SU-DHL-6 (cell line): ENCODE results near the gene PHIP.

Experiments used
- H2AFZ ChIP-seq: fragments of 200-600 bp; sonication (generic); 2 replicates; pipeline ENCODE4 v1.6.1; 2014; ENCODE audit warnings: low read depth, mild to moderate bottlenecking, moderate library complexity, mixed read lengths, antibody characterized with exemption, low read length; ENCODE audit not compliant: severe bottlenecking
- H3F3A ChIP-seq: fragments of 200-600 bp; shearing (Covaris generic); 2 replicates; pipeline ENCODE4 v1.6.0; 2016; ENCODE audit warnings: antibody characterized with exemption, mild to moderate bottlenecking; ENCODE audit not compliant: insufficient read depth
- H3K27ac ChIP-seq: fragments of 200-600 bp; sonication (generic); 2 replicates; pipeline ENCODE4 v1.5.1; 2016; ENCODE audit warnings: low read depth, mild to moderate bottlenecking, low read length, moderate library complexity, mixed read lengths
- H3K27me3 ChIP-seq: fragments of 200-600 bp; sonication (generic), shearing (Covaris generic); 2 replicates; pipeline ENCODE4 v1.6.0; 2014; ENCODE audit warnings: mild to moderate bottlenecking, low read length
- H3K36me3 ChIP-seq: fragments of 200-600 bp; sonication (generic); 2 replicates; pipeline ENCODE4 v1.6.1; 2014; ENCODE audit warnings: mild to moderate bottlenecking, low read length, mixed read lengths
- H3K4me2 ChIP-seq: fragments of 300-600, 200-600 bp; shearing (Covaris generic), sonication (generic); 2 replicates; pipeline ENCODE4 v1.6.0; 2014; ENCODE audit warnings: low read length, low read depth, mild to moderate bottlenecking; ENCODE audit not compliant: poor library complexity, severe bottlenecking
- H3K4me3 ChIP-seq: fragments of 200-600 bp; sonication (generic); 2 replicates; pipeline ENCODE4 v1.5.1; 2014; ENCODE audit warnings: antibody characterized with exemption, low read length, mild to moderate bottlenecking, mixed read lengths; ENCODE audit not compliant: insufficient read depth, poor library complexity, severe bottlenecking
- H3K79me2 ChIP-seq: fragments of 200-600 bp; sonication (generic); 2 replicates; pipeline ENCODE4 v1.6.1; 2014; ENCODE audit warnings: mild to moderate bottlenecking, low read length, moderate library complexity; ENCODE audit not compliant: insufficient read depth
- H3K9ac ChIP-seq: fragments of 200-600 bp; sonication (generic); 2 replicates; pipeline ENCODE4 v1.7.0; 2014; ENCODE audit warnings: mild to moderate bottlenecking, low read length
- H3K9me2 ChIP-seq: fragments of 200-600 bp; sonication (generic); replicated peaks from 2 replicates; pipeline ENCODE4 v1.6.1; 2014; ENCODE audit warnings: low read length; ENCODE audit not compliant: insufficient read depth
- H3K9me3 ChIP-seq: fragments of 200-600 bp; sonication (generic); 2 replicates; pipeline ENCODE4 v1.6.1; 2014; ENCODE audit warnings: low read length, mixed read lengths; ENCODE audit not compliant: insufficient read depth
- H4K20me1 ChIP-seq: fragments of 200-600 bp; sonication (generic); 2 replicates; pipeline ENCODE4 v1.6.1; 2014; ENCODE audit warnings: low read depth, mild to moderate bottlenecking, antibody characterized with exemption, low read length, moderate library complexity, mixed read lengths
- CTCF ChIP-seq: fragments of 200-600 bp; sonication (generic); IDR thresholded peaks from one replicate; pipeline ENCODE4 v1.5.1; 2017; ENCODE audit warnings: antibody characterized with exemption, mild to moderate bottlenecking, low read length, moderate library complexity; ENCODE audit not compliant: insufficient read depth, poor library complexity, severe bottlenecking
- EZH2phosphoT487 ChIP-seq: fragments of 200-600 bp; sonication (generic), shearing (Covaris generic); conservative IDR thresholded peaks from 2 replicates; pipeline ENCODE4 v1.6.1; 2018; ENCODE audit warnings: mild to moderate bottlenecking, antibody characterized with exemption, low read length, moderate library complexity, mixed read lengths

The PHIP gene

DNA sequence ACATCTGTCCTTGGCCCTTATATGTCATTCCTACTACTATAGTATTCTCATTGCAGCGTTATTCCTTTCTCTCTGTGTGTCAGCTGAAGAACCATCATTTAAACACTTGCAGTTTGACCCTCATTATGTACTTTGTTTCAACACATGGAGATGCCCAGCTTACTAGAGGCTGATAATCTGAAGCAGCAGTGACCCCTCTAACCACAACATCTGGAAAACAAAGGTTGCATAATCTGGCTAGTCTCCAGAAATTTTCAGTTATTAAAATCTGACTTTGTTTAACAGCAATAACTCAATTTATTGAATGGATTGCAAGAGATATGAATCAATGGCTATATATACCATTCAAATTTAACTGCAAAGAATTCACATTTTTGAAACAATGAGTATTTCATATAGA lies 6.6 kb upstream of the PHIP start:
- no peaks in the 10 kb centered on the region for H4K20me1 ChIP-seq
- no peak overlapping the region for H2AFZ ChIP-seq
- H3K27me3 ChIP-seq: no peaks in the 10 kb centered on the region
- H3K9ac ChIP-seq: no peak overlapping the region
- no peaks in the 10 kb centered on the region for H3F3A ChIP-seq
- H3K36me3 ChIP-seq: no peaks in the 10 kb centered on the region
- no peak overlapping the region for H3K4me3 ChIP-seq
- H3K4me2 ChIP-seq: no peak overlapping the region
- no peaks in the 10 kb centered on the region for H3K79me2 ChIP-seq
- no peaks in the 10 kb centered on the region for H3K9me3 ChIP-seq
- no peak for TF ChIP-seq CTCF
- no peak for TF ChIP-seq EZH2phosphoT487
- no peaks in the 10 kb centered on the region for H3K9me2 ChIP-seq
- H3K27ac ChIP-seq: no peak overlapping the region

DNA sequence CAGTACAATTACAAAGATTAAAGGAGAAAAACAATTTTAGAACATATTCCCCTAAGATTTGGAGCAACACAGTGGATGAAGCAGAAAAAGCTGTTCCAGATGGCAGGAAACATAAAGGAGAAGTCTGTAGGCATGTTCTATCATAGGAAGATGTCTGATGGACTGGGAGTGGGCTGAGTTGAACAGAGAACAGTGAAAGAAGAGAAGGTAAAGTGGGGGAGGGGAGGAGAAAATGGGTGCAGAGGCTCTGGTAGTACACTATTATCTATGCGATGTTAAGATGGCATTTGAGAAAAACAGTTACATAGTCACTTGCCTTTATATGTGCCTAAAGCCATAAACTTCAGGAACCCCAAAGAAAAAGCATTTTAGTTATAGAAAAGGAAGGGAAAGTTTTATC lies 4.2 kb upstream of the PHIP start:
- H3K9me3 ChIP-seq: no peaks in the 10 kb centered on the region
- H3K9ac ChIP-seq: no peak overlapping the region
- no peak overlapping the region for H3K4me3 ChIP-seq
- H3K36me3 ChIP-seq: no peaks in the 10 kb centered on the region
- H2AFZ ChIP-seq: no peak overlapping the region
- TF ChIP-seq EZH2phosphoT487: no peak
- TF ChIP-seq CTCF: no peak
- no peaks in the 10 kb centered on the region for H3K27me3 ChIP-seq
- no peaks in the 10 kb centered on the region for H3F3A ChIP-seq
- H3K27ac ChIP-seq: no peak overlapping the region
- H3K9me2 ChIP-seq: no peaks in the 10 kb centered on the region
- H4K20me1 ChIP-seq: no peaks in the 10 kb centered on the region
- no peaks in the 10 kb centered on the region for H3K79me2 ChIP-seq
- no peak overlapping the region for H3K4me2 ChIP-seq

GRCh38 chr6:79081663-79082062 lies 3.6 kb upstream of the PHIP start:
- no peak overlapping the region for H3K9ac ChIP-seq
- no peaks in the 10 kb centered on the region for H3K36me3 ChIP-seq
- no peaks in the 10 kb centered on the region for H3K9me3 ChIP-seq
- no peaks in the 10 kb centered on the region for H3K9me2 ChIP-seq
- H3K27ac ChIP-seq: no peak overlapping the region
- no peaks in the 10 kb centered on the region for H4K20me1 ChIP-seq
- no peak overlapping the region for H3K4me2 ChIP-seq
- no peak for TF ChIP-seq EZH2phosphoT487
- no peak for TF ChIP-seq CTCF
- H3K4me3 ChIP-seq: no peak overlapping the region
- no peaks in the 10 kb centered on the region for H3K27me3 ChIP-seq
- H3K79me2 ChIP-seq: peaks cover 5% of the 10 kb centered on the region
- no peaks in the 10 kb centered on the region for H3F3A ChIP-seq
- H2AFZ ChIP-seq: no peak overlapping the region
